SK-N-SH treated with all-trans-retinoic acid at 6 μM for 48 hours (cell line): ENCODE measurements around the gene PARD3.

ENCODE experiments used
- ATAC-seq: fragments of 200-7000 bp; cut with Tn5 transposase; 3 replicates; pipeline ENCODE4 v1.9.1; 2020; ENCODE audit warnings: mild to moderate bottlenecking, moderate library complexity
- CREB5 ChIP-seq: fragments of 250-450 bp; sonication (Bioruptor Pico); IDR thresholded peaks from 2 replicates; pipeline ENCODE4 v1.5.1; 2020; ENCODE audit warnings: low read depth, mild to moderate bottlenecking, moderate library complexity
- CSDC2 ChIP-seq: fragments of 250-450 bp; sonication (Bioruptor Pico); IDR thresholded peaks from 2 replicates; pipeline ENCODE4 v1.5.0; 2020; ENCODE audit warnings: mild to moderate bottlenecking, moderate library complexity
- CSRNP3 ChIP-seq: fragments of 250-450 bp; sonication (Bioruptor Pico); IDR thresholded peaks from 2 replicates; pipeline ENCODE4 v1.5.1; 2021; ENCODE audit warnings: mild to moderate bottlenecking, moderate library complexity
- GLIS3 ChIP-seq: fragments of 250-450 bp; sonication (Bioruptor Pico); IDR thresholded peaks from 2 replicates; pipeline ENCODE4 v1.5.0; 2020; ENCODE audit warnings: mild to moderate bottlenecking, moderate library complexity
- ISL1 ChIP-seq: fragments of 250-450 bp; sonication (Bioruptor Pico); IDR thresholded peaks from 2 replicates; pipeline ENCODE4 v2.1.2; 2022; ENCODE audit warnings: mild to moderate bottlenecking, moderate library complexity
- OSR1 ChIP-seq: fragments of 250-450 bp; sonication (Bioruptor Pico); IDR thresholded peaks from 2 replicates; pipeline ENCODE4 v1.8.0; 2022; ENCODE audit warnings: moderate library complexity, mild to moderate bottlenecking, inconsistent platforms
- PPARA ChIP-seq: fragments of 250-450 bp; sonication (Bioruptor Pico); IDR thresholded peaks from 2 replicates; pipeline ENCODE4 v1.5.0; 2020; ENCODE audit warnings: mild to moderate bottlenecking, borderline replicate concordance
- SNAI2 ChIP-seq: fragments of 250-450 bp; sonication (Bioruptor Pico); IDR thresholded peaks from 2 replicates; pipeline ENCODE4 v1.5.0; 2020; ENCODE audit warnings: mild to moderate bottlenecking, moderate library complexity
- TCF4 ChIP-seq: fragments of 250-450 bp; sonication (Bioruptor Pico); IDR thresholded peaks from 2 replicates; pipeline ENCODE4 v1.8.0; 2021; ENCODE audit warnings: mild to moderate bottlenecking, moderate library complexity, borderline replicate concordance
- ZC3H10 ChIP-seq: fragments of 250-450 bp; sonication (Bioruptor Pico); IDR thresholded peaks from 2 replicates; pipeline ENCODE4 v1.5.1; 2021; ENCODE audit warnings: mild to moderate bottlenecking, moderate library complexity
- ZFP3 ChIP-seq: fragments of 250-450 bp; sonication (Bioruptor Pico); IDR thresholded peaks from 2 replicates; pipeline ENCODE4 v1.5.0; 2020; ENCODE audit warnings: mild to moderate bottlenecking, moderate library complexity
- ZFP30 ChIP-seq: fragments of 450-650 bp; formaldehyde crosslinking; IDR thresholded peaks from 2 replicates; pipeline ENCODE4 v1.5.0; 2022; ENCODE audit warnings: mild to moderate bottlenecking, moderate library complexity
- ZNF565 ChIP-seq: fragments of 450-650 bp; formaldehyde crosslinking; conservative IDR thresholded peaks from 2 replicates; pipeline ENCODE4 v1.5.0; 2020; ENCODE audit warnings: low read depth, mild to moderate bottlenecking, moderate library complexity
- ZNF70 ChIP-seq: fragments of 450-650 bp; formaldehyde crosslinking; IDR thresholded peaks from 2 replicates; pipeline ENCODE4 v1.5.0; 2020; ENCODE audit warnings: mild to moderate bottlenecking, moderate library complexity
- ZNF8 ChIP-seq: fragments of 450-650 bp; formaldehyde crosslinking; IDR thresholded peaks from 2 replicates; pipeline ENCODE4 v1.5.0; 2020; ENCODE audit warnings: mild to moderate bottlenecking, moderate library complexity
- TF ChIP-seq, protein P1 (sequence below): fragments of 250-450 bp; sonication (Bioruptor Pico); IDR thresholded peaks from 2 replicates; pipeline ENCODE4 v1.8.0; 2021; ENCODE audit warnings: low read depth, mild to moderate bottlenecking, moderate library complexity, borderline replicate concordance
- TF ChIP-seq, protein P2 (sequence below): fragments of 250-450 bp; sonication (Bioruptor Pico); IDR thresholded peaks from 2 replicates; pipeline ENCODE4 v1.5.0; 2020; ENCODE audit warnings: mild to moderate bottlenecking, moderate library complexity

Gene PARD3

DNA sequence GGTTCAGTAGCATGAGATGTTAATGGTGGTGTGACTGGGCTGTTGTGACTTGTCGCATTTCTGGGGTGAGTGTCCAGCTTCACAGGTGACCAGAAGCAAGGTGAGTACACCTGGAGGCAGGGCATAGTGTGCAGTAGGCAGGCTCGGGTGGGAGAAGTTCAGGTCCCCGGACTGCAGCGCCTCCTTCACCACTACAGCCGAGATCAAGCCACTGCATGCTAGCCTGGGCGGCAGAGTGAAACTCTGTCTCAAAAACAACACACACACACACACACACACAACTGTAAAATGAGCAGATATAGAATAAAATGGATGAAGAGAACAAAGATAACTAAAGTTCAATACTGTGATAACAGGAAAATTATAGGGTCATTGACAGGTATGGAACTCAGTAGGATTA, 11.1 kb upstream of the PARD3 start:
- ATAC-seq: no peak
- TF ChIP-seq, protein P1, sequence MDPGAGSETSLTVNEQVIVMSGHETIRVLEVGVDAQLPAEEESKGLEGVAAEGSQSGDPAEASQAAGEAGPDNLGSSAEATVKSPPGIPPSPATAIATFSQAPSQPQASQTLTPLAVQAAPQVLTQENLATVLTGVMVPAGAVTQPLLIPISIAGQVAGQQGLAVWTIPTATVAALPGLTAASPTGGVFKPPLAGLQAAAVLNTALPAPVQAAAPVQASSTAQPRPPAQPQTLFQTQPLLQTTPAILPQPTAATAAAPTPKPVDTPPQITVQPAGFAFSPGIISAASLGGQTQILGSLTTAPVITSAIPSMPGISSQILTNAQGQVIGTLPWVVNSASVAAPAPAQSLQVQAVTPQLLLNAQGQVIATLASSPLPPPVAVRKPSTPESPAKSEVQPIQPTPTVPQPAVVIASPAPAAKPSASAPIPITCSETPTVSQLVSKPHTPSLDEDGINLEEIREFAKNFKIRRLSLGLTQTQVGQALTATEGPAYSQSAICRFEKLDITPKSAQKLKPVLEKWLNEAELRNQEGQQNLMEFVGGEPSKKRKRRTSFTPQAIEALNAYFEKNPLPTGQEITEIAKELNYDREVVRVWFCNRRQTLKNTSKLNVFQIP (CRISPR knock-in tag): no peak
- no peak for TF ChIP-seq OSR1 (CRISPR knock-in tag)

DNA sequence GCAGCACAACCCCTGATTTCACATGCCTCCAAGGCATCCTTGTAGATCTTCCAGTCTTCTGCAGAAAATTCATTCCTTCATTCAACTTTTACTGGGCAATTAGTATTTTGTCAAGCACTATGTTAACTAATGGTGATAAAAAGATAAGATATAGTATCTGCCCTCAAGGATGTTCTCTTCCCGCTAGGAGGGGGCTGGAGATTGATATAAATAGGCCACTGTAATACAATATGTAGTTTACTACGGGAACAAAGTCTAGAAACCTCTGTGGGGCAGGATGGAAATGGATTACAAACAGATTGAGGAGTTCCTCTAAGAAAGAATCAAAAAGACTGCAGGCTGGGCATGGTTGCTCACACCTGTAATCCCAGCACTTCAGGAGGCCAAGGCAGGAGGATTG, 10.3 kb upstream of the PARD3 start:
- no peak for TF ChIP-seq ISL1 (CRISPR knock-in tag)
- no peak for TF ChIP-seq ZNF8
- TF ChIP-seq CSRNP3: no peak
- no peak for TF ChIP-seq GLIS3 (CRISPR knock-in tag)
- TF ChIP-seq ZNF70 (CRISPR knock-in tag): no peak
- TF ChIP-seq TCF4 (CRISPR knock-in tag): no peak
- no peak for TF ChIP-seq ZFP3 (CRISPR knock-in tag)
- no peak for TF ChIP-seq CREB5 (CRISPR knock-in tag)
- TF ChIP-seq PPARA (CRISPR knock-in tag): no peak
- no peak for TF ChIP-seq OSR1 (CRISPR knock-in tag)
- TF ChIP-seq ZC3H10: no peak
- no peak for ATAC-seq

- ATAC-seq: peak; percentile 90
- TF ChIP-seq CSDC2 (CRISPR knock-in tag) (no peak), GLIS3 (CRISPR knock-in tag) (no peak), CSRNP3 (no peak)
- TF ChIP-seq, protein P1 (CRISPR knock-in tag): no peak
These were observed 9.8 kb upstream of the PARD3 start for GRCh38 chr10:34824870-34825269.

DNA sequence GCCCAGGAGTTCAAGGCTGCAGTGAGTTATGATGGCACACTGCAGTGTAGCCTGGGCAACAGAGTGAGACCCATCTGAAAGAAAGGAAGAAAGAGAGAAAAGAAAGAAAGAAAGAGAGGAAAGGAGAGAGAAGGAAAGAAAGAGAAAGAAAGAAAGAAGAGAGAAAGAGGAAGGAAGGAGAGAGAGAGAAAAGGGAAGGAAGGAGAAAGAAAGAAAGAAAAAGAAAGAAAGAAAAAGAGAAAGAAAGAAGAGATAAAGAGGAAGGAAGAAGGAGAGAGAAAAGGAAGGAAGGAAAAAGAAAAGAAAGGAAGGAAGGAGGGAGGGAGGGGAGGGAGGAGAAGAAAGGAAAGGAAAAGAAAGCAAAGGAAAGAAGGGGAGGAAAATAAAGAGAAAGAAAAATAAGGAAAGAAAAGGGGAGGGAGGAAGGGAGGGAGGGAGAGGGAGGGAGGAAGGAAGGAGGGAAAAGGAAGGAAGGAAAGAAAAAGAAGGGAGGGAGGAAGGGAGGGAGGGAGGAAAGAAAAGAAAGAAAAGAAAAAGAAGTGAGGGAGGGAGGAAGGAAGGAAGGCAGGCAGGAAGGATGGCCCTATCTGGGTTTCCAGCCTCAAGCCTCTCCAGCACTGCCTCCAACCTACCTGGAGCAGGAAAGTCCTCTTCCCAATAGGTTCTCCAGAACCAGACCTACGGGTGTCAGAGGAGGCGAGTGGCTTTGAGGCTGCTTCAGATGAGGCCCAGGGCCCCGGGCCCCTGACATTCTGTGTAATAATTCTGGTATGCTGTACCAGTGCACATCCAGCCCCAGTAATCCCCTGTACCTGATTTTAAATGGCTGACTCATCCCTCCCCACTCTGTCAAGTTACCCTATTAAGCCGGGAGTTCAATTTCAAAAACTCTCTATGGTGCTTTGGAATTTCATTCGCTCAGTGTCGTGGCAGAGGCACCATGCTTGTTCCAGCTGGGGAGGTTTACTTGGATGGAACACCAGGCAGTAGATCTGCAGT, 6.8 kb upstream of the PARD3 start:
- TF ChIP-seq PPARA (CRISPR knock-in tag): no peak
- TF ChIP-seq ZNF70 (CRISPR knock-in tag): no peak
- TF ChIP-seq, protein P2, sequence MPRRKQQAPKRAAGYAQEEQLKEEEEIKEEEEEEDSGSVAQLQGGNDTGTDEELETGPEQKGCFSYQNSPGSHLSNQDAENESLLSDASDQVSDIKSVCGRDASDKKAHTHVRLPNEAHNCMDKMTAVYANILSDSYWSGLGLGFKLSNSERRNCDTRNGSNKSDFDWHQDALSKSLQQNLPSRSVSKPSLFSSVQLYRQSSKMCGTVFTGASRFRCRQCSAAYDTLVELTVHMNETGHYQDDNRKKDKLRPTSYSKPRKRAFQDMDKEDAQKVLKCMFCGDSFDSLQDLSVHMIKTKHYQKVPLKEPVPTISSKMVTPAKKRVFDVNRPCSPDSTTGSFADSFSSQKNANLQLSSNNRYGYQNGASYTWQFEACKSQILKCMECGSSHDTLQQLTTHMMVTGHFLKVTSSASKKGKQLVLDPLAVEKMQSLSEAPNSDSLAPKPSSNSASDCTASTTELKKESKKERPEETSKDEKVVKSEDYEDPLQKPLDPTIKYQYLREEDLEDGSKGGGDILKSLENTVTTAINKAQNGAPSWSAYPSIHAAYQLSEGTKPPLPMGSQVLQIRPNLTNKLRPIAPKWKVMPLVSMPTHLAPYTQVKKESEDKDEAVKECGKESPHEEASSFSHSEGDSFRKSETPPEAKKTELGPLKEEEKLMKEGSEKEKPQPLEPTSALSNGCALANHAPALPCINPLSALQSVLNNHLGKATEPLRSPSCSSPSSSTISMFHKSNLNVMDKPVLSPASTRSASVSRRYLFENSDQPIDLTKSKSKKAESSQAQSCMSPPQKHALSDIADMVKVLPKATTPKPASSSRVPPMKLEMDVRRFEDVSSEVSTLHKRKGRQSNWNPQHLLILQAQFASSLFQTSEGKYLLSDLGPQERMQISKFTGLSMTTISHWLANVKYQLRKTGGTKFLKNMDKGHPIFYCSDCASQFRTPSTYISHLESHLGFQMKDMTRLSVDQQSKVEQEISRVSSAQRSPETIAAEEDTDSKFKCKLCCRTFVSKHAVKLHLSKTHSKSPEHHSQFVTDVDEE (CRISPR knock-in tag): no peak
- TF ChIP-seq SNAI2 (CRISPR knock-in tag): no peak
- TF ChIP-seq ZNF8: no peak
- TF ChIP-seq ZNF565 (CRISPR knock-in tag): no peak
- TF ChIP-seq OSR1 (CRISPR knock-in tag): no peak
- TF ChIP-seq CSRNP3: no peak
- TF ChIP-seq ZFP30 (CRISPR knock-in tag): no peak
- TF ChIP-seq ZFP3 (CRISPR knock-in tag): no peak
- TF ChIP-seq, all 23 proteins: peak for 0
- ATAC-seq: peak; percentile 60
